ENCODE measurements around the gene GPR15. TPM values are rescaled to one million over a fixed set of nuclear protein-coding genes. Genes with fewer than 3 reads are reported as not detected.
"Not testable (repeated sequence)": the region's sequence is repeated elsewhere in the genome, so short reads cannot be mapped to it uniquely, and the experiment has no call there.

Gene GPR15
- total RNA-seq, 1 donor from 2014 or later = not detected

GRCh38 chr3:98556164-98557130, 24.7 kb downstream of the GPR15 start:
- Mint-ChIP-seq H3K9me3 (ENCODE audit: low read depth) (no peaks in the 10 kb centered on the region), H3K4me1 (ENCODE audit: low read depth) (no peaks in the 10 kb centered on the region), H3K27ac (no peak overlapping the region), H3K4me3 (ENCODE audit: low read depth) (no peak overlapping the region), H3K36me3 (ENCODE audit: insufficient read depth) (no peaks in the 10 kb centered on the region), H3K27me3 (no peaks in the 10 kb centered on the region)
- no peak for DNase-seq (ENCODE audit: low spot score, unreplicated experiment)
- TF ChIP-seq CTCF (IDR thresholded peaks at IDR 0.05; ENCODE audit: unreplicated experiment) = no peak

- H3K27me3 Mint-ChIP-seq = no peaks in the 10 kb centered on the region
- no peaks in the 10 kb centered on the region for H3K36me3 Mint-ChIP-seq (ENCODE audit: insufficient read depth)
- H3K27ac Mint-ChIP-seq = no peak overlapping the region
- no peak for DNase-seq (ENCODE audit: low spot score, unreplicated experiment)
- H3K4me3 Mint-ChIP-seq (ENCODE audit: low read depth) = no peak overlapping the region
- H3K9me3 Mint-ChIP-seq (ENCODE audit: low read depth) = no peaks in the 10 kb centered on the region
- TF ChIP-seq CTCF (IDR thresholded peaks at IDR 0.05; ENCODE audit: unreplicated experiment) = no peak
- no peaks in the 10 kb centered on the region for H3K4me1 Mint-ChIP-seq (ENCODE audit: low read depth)
These were observed 25.7 kb downstream of the GPR15 start for GRCh38 chr3:98557324-98558010.

- Mint-ChIP-seq H3K27me3 (no peaks in the 10 kb centered on the region), H3K4me1 (ENCODE audit: low read depth) (no peaks in the 10 kb centered on the region), H3K9me3 (ENCODE audit: low read depth) (no peaks in the 10 kb centered on the region), H3K4me3 (ENCODE audit: low read depth) (no peak overlapping the region), H3K36me3 (ENCODE audit: insufficient read depth) (no peaks in the 10 kb centered on the region), H3K27ac (no peak overlapping the region)
- no peak for TF ChIP-seq CTCF (IDR thresholded peaks at IDR 0.05; ENCODE audit: unreplicated experiment)
- no peak for DNase-seq (ENCODE audit: low spot score, unreplicated experiment)
These were observed 26.5 kb downstream of the GPR15 start for GRCh38 chr3:98558100-98558827.

GRCh38 chr3:98559769-98560168, 28.0 kb downstream of the GPR15 start:
- not testable (repeated sequence) for H3K9me3 Mint-ChIP-seq (ENCODE audit: low read depth); H3K4me1 Mint-ChIP-seq (ENCODE audit: low read depth); H3K27me3 Mint-ChIP-seq; DNase-seq (ENCODE audit: low spot score, unreplicated experiment); H3K27ac Mint-ChIP-seq; H3K36me3 Mint-ChIP-seq (ENCODE audit: insufficient read depth); H3K4me3 Mint-ChIP-seq (ENCODE audit: low read depth)

- H3K4me3 Mint-ChIP-seq (ENCODE audit: low read depth) = no peak overlapping the region
- H3K4me1 Mint-ChIP-seq (ENCODE audit: low read depth) = no peaks in the 10 kb centered on the region
- H3K27ac Mint-ChIP-seq = no peak overlapping the region
- H3K27me3 Mint-ChIP-seq = no peaks in the 10 kb centered on the region
- no peaks in the 10 kb centered on the region for H3K9me3 Mint-ChIP-seq (ENCODE audit: low read depth)
- DNase-seq (ENCODE audit: low spot score, unreplicated experiment) = no peak
- H3K36me3 Mint-ChIP-seq (ENCODE audit: insufficient read depth) = no peaks in the 10 kb centered on the region
- no peak for TF ChIP-seq CTCF (IDR thresholded peaks at IDR 0.05; ENCODE audit: unreplicated experiment)
These were observed 29.1 kb downstream of the GPR15 start for GRCh38 chr3:98560911-98561310.
